ENCODE data around the gene LGR4. TPM values are rescaled to one million over a fixed set of nuclear protein-coding genes. Genes with fewer than 3 reads are reported as not detected.

The LGR4 gene
- polyA plus RNA-seq, 4 donors: 45.8 to 159 (median 135) TPM

GRCh38 chr11:27489092-27489491 lies 16.5 kb upstream of the LGR4 start:
- no peak for DNase-seq (ENCODE audit: low read depth in 4 of 4, low spot score in 3 of 4)

GRCh38 chr11:27487706-27488105 lies 15.1 kb upstream of the LGR4 start:
- DNase-seq (ENCODE audit: low read depth in 4 of 4, low spot score in 3 of 4): no peak

DNA sequence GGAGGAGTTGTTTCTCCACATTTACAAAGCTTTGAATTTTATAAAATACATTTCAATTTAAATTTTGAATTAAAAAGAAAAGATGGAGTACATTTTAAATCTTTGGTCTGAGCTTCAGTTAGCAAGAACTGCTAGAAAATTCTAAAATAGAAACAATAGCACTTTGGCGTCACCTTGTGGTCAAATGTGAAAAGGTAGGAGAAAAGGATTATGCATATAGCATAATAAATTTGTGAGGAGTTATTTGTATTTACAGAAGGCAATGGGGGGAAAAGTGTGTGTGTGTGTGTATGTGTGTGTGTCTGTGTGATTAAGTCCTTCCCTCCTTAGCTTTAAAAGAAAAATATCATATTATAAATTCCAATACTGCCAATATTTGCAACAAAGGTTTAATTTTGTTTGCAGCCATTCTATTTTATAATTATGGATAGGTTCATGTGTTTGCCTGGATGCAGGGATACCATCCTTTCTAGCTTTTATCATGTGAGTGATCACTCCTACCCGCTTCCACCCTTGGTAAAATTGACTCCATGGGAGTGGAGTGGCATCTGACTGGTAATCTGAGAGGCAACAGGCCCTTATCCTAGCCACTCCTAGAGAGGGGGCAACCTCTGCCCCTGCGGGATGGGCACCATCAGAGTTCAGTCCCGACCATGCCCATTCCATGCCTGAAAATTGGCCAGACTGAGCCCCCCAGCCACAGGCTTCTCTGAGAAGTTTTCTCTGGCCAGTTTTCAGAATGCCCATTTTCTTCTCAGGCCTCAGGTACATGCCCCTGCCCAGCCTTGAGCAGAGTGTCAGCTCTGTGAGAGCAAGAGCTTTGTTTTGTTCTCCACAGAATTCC lies 13.6 kb upstream of the LGR4 start:
- no peak for DNase-seq (ENCODE audit: low read depth in 4 of 4, low spot score in 3 of 4)

DNA sequence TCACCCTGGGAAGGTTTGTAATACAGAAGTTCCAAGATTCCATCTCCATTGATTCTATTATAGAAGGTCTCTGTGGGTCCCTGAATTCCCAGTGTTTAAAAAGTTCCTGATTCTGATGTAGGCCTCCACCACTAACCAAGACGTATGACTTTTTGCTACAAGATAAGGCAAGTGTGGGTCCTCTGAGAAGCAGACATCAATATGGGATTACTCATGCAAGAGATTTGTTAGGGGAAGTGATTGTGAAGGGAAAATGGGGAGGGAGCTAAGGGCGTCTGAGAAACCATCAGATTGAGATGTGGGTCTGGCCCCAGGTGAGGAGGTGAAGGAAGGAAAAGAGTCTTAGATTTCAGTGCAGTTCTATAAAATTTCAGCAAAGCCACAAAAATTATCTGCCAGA lies 10.2 kb upstream of the LGR4 start:
- DNase-seq (ENCODE audit: low read depth in 4 of 4, low spot score in 3 of 4): no peak

- no peak for DNase-seq (ENCODE audit: low read depth in 4 of 4, low spot score in 3 of 4)
These were observed 9.4 kb upstream of the LGR4 start for GRCh38 chr11:27481992-27482391.

DNA sequence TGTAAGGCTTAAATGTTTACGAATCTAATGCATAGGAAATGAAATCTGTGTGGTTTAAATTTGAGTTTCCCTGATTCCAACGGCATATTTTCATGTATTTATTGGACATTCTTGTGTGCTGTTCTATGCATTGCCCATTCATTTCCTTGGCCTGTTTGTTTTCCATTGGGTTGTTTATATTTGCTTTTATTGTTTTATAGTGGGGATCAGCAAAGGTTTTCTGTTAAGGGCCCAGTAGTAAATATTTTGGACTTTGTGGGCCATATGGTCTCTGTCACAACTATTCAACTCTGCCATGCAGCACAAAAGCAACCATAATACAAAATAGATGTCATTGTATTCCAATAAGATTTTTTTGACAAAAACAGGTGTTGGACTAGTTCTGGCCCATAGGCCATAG lies 5.2 kb upstream of the LGR4 start:
- no peak for DNase-seq (ENCODE audit: low read depth in 4 of 4, low spot score in 3 of 4)

GRCh38 chr11:27477243-27477642 lies 4.7 kb upstream of the LGR4 start:
- DNase-seq (ENCODE audit: low read depth in 4 of 4, low spot score in 3 of 4): no peak

- DNase-seq (ENCODE audit: low read depth in 4 of 4, low spot score in 3 of 4): no peak
These were observed 3.0 kb upstream of the LGR4 start for GRCh38 chr11:27475622-27476021.

- no peak for DNase-seq (ENCODE audit: low read depth in 4 of 4, low spot score in 3 of 4)
These were observed 422 bp upstream of the LGR4 start for GRCh38 chr11:27473017-27473406.

DNA sequence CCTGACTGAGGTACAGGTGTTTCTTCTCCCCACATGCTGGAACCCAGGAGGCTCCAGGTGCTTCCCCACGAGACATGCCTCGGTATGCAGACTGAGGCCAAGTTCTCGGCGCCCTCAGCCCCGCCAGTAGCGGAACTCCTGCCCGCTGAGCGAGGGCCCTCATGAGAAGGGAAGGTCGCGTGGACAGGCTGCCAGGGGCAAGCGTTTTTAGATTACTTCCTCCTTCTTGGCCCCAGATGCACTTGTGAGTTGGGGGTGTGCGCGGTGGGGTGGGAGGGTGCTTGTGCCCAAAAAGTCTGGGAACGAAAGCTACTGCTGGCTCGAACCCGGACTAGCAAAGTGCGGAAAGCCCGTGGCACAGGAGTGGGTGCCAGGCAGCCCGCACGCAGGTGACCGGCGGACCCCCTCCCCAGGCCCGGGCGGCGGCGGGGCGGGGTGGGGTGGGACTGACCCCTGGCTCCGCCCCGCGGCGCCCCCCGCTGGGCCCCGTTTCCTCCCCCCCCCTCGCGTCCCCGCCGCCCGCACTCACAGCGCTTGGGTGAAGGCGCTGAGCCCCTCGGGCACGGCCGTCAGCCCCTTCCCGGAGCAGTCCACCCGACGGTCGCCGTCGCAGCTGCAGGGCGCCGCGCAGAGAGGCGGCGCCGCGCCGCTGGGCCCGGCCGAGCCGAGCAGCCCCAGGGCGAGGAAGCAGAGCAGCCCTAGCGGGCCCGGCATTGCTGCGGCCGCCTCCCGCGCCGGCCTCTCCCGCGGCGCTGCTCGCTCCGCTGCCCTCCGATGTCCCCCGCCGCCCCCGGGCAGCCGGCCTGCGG lies 797 bp downstream of the LGR4 start:
- DNase-seq (ENCODE audit: low read depth in 4 of 4, low spot score in 3 of 4): no peak

- DNase-seq (ENCODE audit: low read depth in 4 of 4, low spot score in 3 of 4): no peak
These were observed 1.6 kb downstream of the LGR4 start for GRCh38 chr11:27470826-27471588.

DNA sequence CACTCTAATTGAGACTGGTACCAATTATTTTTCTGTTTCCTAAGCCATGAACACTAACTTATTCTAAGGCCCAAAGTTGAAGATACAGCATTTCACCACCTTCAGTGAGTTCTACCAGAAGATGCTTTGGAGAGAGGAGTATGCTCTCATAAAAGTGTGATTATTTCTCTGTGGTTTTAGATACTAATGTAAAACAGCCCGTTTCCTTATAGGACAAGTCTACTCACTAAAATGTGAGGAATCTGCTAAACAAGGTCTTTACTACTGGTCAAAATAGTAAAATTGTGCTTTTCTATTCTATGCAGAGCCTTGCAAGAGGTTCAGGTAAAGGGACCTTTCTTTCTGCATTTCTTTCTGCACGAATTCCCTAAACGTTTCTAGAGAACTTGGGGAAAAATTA lies 2.4 kb downstream of the LGR4 start:
- DNase-seq (ENCODE audit: low read depth in 4 of 4, low spot score in 3 of 4): no peak

DNA sequence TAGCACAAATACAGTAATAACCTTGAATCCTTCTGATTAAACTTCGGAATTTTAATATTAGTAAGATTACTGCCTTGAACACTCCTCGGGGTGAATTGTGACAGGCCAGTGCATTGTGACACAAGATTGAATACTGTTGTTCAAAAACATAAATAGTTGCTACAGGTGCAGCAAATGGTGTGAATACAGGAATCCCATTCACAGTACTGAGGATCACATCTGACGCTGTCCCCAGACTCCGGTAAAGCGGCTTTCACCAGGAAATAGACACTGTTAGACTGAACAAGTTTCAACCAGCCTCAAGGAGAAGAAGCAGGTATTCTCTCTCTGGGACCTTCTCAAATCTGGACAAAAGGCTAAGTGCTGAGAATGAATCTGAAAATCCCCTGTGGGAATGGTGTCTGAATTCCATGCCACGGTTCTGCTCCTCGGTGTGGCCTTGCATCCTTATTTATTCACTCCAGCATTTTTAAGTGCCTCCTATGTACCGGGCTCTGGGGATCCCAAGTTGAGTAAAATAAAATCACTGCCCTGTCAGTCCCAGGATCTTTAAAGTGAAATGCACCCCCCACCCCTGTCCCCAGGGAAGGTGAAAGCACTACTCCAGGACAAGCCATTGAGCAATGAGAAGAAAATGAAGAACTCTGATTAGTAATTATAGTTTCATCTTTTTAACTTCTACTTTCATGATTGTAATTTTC lies 3.4 kb downstream of the LGR4 start:
- DNase-seq (ENCODE audit: low read depth in 4 of 4, low spot score in 3 of 4): no peak

- no peak for DNase-seq (ENCODE audit: low read depth in 4 of 4, low spot score in 3 of 4)
These were observed 4.2 kb downstream of the LGR4 start for GRCh38 chr11:27468209-27468994.

DNA sequence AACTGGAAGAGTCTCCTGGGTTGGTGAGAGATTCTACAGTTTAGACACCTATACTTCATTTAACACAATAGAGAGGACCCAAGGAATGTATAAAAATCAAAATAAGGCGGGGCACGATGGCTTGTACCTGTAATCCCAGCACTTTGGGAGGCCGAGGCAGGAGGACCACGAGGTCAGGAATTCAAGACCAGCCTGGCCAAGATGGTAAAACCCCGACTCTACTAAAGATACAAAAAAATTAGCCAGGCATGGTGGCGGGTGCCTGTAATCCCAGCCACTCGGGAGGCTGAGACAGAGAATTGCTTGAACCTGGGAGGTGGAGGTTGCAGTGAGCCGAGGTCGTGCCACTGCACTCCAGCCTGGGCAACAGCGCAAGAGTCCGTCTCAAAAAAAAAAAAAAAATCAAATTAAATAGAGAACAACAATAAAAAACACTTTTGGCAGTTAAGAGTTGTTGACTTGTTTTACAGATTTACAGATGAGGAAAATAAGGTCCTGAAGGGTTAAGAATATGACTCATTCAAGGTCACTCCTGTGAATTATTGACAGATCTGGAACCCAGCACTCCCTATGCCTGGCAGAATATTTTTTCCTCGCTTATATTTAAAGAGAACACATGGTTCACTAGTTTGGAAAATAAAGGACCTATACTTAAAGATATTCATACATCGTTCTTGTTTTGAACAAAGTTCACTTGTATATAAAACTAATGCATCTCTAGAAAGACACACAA lies 5.2 kb downstream of the LGR4 start:
- no peak for DNase-seq (ENCODE audit: low read depth in 4 of 4, low spot score in 3 of 4)

DNA sequence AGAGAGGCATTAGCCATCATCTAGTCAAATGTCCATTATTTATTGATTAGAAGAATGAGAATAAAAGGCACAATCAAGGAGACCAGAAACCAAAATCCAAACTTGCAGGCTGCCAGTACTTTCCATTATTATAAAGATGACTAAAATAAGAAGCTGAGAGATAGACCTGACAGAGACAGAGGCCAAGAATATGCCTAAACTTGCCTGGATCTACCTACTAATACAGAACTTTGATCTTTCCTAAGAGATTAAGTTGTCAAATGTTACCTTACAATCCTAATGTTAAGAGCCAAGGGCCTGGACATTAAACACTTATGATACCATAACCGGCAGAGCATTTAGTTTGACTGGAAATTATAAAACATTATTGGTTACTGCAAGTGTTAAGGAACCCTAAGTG lies 6.2 kb downstream of the LGR4 start:
- DNase-seq (ENCODE audit: low read depth in 4 of 4, low spot score in 3 of 4): no peak

- DNase-seq (ENCODE audit: low read depth in 4 of 4, low spot score in 3 of 4): no peak
These were observed 7.0 kb downstream of the LGR4 start for GRCh38 chr11:27465629-27466028.

DNA sequence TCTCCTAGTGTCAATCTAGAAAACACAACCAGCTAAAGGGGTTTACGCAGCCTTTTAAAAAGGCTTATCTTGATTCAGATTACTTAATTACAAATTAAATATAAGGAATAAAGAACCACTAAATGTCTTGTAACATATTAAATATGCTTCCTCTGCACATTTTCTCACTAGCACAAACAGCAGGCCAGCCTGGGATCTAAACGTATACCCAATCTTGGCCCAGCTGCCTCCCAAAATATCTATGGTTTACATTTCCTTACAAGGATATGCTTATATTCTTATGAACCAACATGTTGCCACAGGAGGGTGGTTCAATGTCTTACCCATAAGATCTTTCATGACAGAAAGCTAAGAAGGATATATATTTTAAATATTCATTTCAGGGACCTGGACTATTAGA lies 7.7 kb downstream of the LGR4 start:
- no peak for DNase-seq (ENCODE audit: low read depth in 4 of 4, low spot score in 3 of 4)

DNA sequence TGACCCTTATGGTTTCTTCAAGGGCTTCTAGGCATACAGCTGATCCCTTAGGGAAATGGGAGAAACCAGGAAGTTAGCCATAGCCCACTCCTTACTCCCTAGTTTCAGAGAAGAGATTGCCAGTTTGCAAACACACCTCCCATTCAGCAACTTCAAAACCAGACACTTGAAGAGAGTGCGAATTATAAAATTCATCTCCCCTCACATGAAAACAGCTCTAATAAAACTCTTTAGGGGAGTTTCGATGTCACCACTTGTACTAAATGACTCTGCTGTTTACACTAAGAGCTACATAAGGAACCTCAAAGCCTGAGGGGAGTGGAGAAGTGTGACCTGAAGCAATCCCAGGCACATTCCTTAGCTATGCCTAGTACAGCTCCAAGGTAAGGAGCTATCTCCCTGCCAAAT lies 8.3 kb downstream of the LGR4 start:
- DNase-seq (ENCODE audit: low read depth in 4 of 4, low spot score in 3 of 4): no peak
